GM12801 (cell line): Measurements from ENCODE around the gene EHF.

Source experiments
- CTCF ChIP-seq: IDR thresholded peaks from one replicate; pipeline ENCODE4 v1.5.1; 2011; ENCODE audit warnings: control low read depth; ENCODE audit not compliant: insufficient read length; ENCODE audit errors: extremely low read depth

Gene EHF

GRCh38 chr11:34620820-34621792 lies at the start of gene EHF:
Gene EHF, plus strand, starts transcription at chr11:34621093. Its CDS starts 21,538 bp downstream, at chr11:34642631.
- TF ChIP-seq CTCF: no peak

DNA sequence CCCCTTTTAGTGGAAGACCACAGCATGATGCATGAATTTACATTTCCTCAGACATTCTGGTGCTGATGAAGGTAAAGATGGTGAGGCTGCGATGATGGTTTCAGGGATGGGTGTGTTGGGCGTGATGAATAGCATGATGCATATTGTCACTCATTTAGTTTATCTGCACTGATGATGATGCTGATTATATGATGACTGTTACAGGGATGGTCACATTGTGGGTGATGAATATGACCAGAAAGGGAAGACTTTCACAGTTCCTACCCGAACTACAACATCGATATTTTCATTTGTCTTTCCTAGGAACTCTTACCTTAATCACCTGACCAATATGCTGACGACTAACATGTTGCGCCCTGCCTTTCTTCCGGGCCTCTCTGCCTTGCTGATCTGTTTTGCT lies 47.4 kb upstream of the EHF start:
- no peak for TF ChIP-seq CTCF

DNA sequence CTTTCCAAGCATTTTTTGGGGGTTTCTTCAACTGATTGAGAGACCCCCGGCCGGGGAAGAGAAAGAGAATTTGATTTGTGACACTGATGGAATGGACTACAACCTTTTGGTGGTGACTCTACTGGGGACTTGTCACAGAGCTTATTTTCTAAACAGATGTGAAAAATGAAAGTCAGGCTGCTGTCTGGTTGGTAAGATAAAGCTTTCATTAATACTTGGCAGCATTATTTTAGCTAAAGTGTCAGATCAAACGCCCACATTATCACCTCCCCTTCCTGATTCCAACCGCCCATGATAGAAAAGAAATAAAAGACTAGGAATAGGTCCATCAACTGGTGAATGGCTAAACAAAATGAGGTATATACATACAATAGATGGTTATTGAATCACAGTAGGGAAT lies 45.6 kb upstream of the EHF start:
- no peak for TF ChIP-seq CTCF

DNA sequence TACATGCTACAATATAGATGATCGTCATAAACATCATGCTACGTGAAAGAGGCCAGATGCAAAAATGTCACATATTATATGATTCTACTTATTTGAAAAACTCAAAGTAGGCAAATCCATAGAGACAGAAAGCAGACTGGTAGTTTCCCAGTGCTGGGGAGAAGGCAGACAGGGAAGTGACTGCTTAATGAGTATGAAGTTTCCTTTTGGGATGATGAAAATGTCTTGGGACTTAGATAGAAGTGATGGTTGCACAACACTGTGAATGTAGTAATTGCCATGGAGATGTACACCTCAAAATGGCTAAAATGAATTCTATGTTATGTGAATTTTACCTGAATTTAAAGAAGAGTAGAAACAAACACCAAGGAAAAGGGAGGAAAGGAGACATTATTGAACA lies 45.2 kb upstream of the EHF start:
- no peak for TF ChIP-seq CTCF

- TF ChIP-seq CTCF: no peak
These were observed 44.6 kb upstream of the EHF start for GRCh38 chr11:34576331-34576730.

DNA sequence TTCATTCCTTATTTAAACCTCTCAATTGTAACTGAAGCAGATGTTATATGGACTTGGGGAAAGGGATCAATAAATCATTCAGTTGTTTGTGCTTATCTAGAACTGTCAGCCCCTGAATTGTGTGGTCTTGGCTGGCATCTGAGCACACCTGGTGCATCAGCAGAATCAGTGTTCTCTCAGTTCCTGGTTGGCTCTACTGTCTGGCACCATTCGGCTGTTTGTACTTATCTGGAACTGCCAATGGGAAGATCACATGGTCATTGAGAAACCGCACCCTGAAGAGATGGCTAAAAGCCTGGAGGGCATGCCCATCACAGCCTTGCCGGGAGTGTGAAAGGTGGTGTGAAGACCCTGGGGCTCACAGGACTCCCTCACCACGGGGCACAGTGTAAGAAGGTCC lies 37.1 kb upstream of the EHF start:
- no peak for TF ChIP-seq CTCF

- no peak for TF ChIP-seq CTCF
These were observed 35.6 kb upstream of the EHF start for GRCh38 chr11:34585304-34585734.
